Epithelial cell of proximal tubule (primary cell): Measurements from ENCODE around the gene EPB41L4B. TPM values are rescaled to one million over a fixed set of nuclear protein-coding genes. Genes with fewer than 3 reads are reported as not detected.

Source experiments
- DNase-seq: peaks from one replicate; pipeline ENCODE4 v3.0.0-alpha.2; 2011; ENCODE audit warnings: low read depth
- H3K4me3 ChIP-seq: 2 replicates; pipeline ENCODE4 v1.5.1; 2011; ENCODE audit warnings: low read depth, mild to moderate bottlenecking, low read length
- CTCF ChIP-seq: conservative IDR thresholded peaks from 2 replicates; pipeline ENCODE4 v1.5.1; 2012; ENCODE audit warnings: low read depth, mild to moderate bottlenecking, low read length
- total RNA-seq: library from RNA; depleted of rRNA; stranded (reverse); fragments of >200 nt; gene quantifications from 2 replicates; pipeline ENCODE4 v1.2.3, GENCODE V29; 2015

Gene EPB41L4B
- total RNA-seq, 1 donor from 2014 or later, result 7.6 TPM

GRCh38 chr9:109276469-109277440 lies 44.1 kb downstream of the EPB41L4B start:
- H3K4me3 ChIP-seq, result no peak overlapping the region
- TF ChIP-seq CTCF, result no peak
- DNase-seq, result no peak

GRCh38 chr9:109274884-109275730 lies 45.8 kb downstream of the EPB41L4B start:
- no peak overlapping the region for H3K4me3 ChIP-seq
- no peak for DNase-seq
- no peak for TF ChIP-seq CTCF

- no peak for TF ChIP-seq CTCF
- H3K4me3 ChIP-seq, result no peak overlapping the region
- no peak for DNase-seq
These were observed 47.0 kb downstream of the EPB41L4B start for GRCh38 chr9:109273869-109274268.

- H3K4me3 ChIP-seq, result no peak overlapping the region
- no peak for DNase-seq
- no peak for TF ChIP-seq CTCF
These were observed 48.1 kb downstream of the EPB41L4B start for GRCh38 chr9:109272745-109273144.

- TF ChIP-seq CTCF, result no peak
- DNase-seq, result no peak
- no peak overlapping the region for H3K4me3 ChIP-seq
These were observed 48.8 kb downstream of the EPB41L4B start for GRCh38 chr9:109272045-109272444.

- TF ChIP-seq CTCF, result no peak
- DNase-seq, result no peak
- no peak overlapping the region for H3K4me3 ChIP-seq
These were observed 49.6 kb downstream of the EPB41L4B start for GRCh38 chr9:109270971-109271925.
